ENCODE data around the gene RALGAPA2.

RALGAPA2 gene

GRCh38 chr20:20649945-20650344 lies 62.5 kb downstream of the RALGAPA2 start:
- Histone ChIP-seq H3K4me3 (ENCODE audit: low read length) (no peak overlapping the region), H3K27me3 (ENCODE audit: insufficient read depth, low read length) (no peaks in the 10 kb centered on the region), H3K36me3 (ENCODE audit: insufficient read depth, low read depth, low read length) (no peaks in the 10 kb centered on the region), H3K9me3 (ENCODE audit: insufficient read depth, low read depth, low read length) (0 out of 2 replicates have a peak, but pooled peaks cover 3% of the 10 kb centered on the region), H3K4me1 (ENCODE audit: insufficient read depth, low read length) (peaks cover 6% of the 10 kb centered on the region; the same call in 1 of the 2 replicates), H3K9ac (ENCODE audit: low read depth, low read length) (no peak overlapping the region), H3K27ac (ENCODE audit: low read length) (no peak overlapping the region)

DNA sequence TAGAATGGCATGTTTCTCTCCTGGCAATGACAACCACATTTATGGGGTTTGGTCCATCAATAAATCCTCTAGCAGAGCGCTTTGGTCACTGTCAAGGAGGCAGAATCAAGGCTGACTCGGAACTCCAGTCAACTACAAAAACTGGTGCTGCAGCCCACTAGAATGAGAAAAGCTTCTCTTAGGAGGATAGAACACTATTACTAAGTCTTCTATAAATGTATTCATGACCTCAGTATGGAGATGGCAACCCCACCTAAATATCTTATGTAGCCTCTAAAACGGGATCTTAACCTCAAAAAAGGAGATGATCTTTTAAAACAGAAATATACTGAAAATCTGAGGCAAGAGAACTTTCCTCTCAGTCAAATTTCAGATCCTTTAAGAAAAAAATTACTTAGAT lies 68.5 kb downstream of the RALGAPA2 start:
- H3K9ac ChIP-seq (ENCODE audit: low read depth, low read length): no peak overlapping the region
- H3K4me1 ChIP-seq (ENCODE audit: insufficient read depth, low read length): peaks cover 5% of the 10 kb centered on the region; the same call in 1 of the 2 replicates
- 0 out of 2 replicates have a peak, but pooled peaks cover 3% of the 10 kb centered on the region for H3K9me3 ChIP-seq (ENCODE audit: insufficient read depth, low read depth, low read length)
- H3K4me3 ChIP-seq (ENCODE audit: low read length): no peak overlapping the region
- H3K36me3 ChIP-seq (ENCODE audit: insufficient read depth, low read depth, low read length): peaks cover 14% of the 10 kb centered on the region
- H3K27ac ChIP-seq (ENCODE audit: low read length): no peak overlapping the region
- H3K27me3 ChIP-seq (ENCODE audit: insufficient read depth, low read length): no peaks in the 10 kb centered on the region

DNA sequence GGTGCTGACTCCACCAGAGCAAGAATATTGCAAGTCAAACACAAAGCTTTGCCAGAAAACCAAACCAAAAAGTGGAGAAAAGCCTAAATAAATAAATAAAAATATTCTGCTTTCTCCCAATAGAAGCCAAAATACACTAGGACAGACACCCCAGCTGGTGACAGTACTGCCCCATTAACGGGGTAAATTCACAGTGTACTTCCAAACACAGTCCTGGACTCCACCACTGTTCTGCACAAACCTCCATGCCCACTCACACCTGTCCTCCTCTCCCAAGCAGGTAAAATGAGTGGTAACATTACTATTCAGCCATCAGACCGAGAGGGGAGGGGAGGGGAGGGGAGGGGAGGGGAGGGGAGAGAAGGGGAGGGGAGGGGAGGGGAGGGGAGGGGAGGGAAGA lies 70.7 kb downstream of the RALGAPA2 start:
- no peak overlapping the region for H3K9ac ChIP-seq (ENCODE audit: low read depth, low read length)
- H3K4me1 ChIP-seq (ENCODE audit: insufficient read depth, low read length): no peaks in the 10 kb centered on the region
- no peaks in the 10 kb centered on the region for H3K27me3 ChIP-seq (ENCODE audit: insufficient read depth, low read length)
- H3K4me3 ChIP-seq (ENCODE audit: low read length): no peak overlapping the region
- H3K36me3 ChIP-seq (ENCODE audit: insufficient read depth, low read depth, low read length): peaks cover 17% of the 10 kb centered on the region
- H3K27ac ChIP-seq (ENCODE audit: low read length): no peak overlapping the region
- H3K9me3 ChIP-seq (ENCODE audit: insufficient read depth, low read depth, low read length): no peaks in the 10 kb centered on the region

- no peak overlapping the region for H3K4me3 ChIP-seq (ENCODE audit: low read length)
- no peaks in the 10 kb centered on the region for H3K4me1 ChIP-seq (ENCODE audit: insufficient read depth, low read length)
- no peak overlapping the region for H3K9ac ChIP-seq (ENCODE audit: low read depth, low read length)
- H3K36me3 ChIP-seq (ENCODE audit: insufficient read depth, low read depth, low read length): peaks cover 35% of the 10 kb centered on the region
- H3K9me3 ChIP-seq (ENCODE audit: insufficient read depth, low read depth, low read length): no peaks in the 10 kb centered on the region
- H3K27me3 ChIP-seq (ENCODE audit: insufficient read depth, low read length): no peaks in the 10 kb centered on the region
- no peak overlapping the region for H3K27ac ChIP-seq (ENCODE audit: low read length)
Observed at GRCh38 chr20:20638878-20639277, 73.6 kb downstream of the RALGAPA2 start.

GRCh38 chr20:20637998-20638725 lies 74.3 kb downstream of the RALGAPA2 start:
- Histone ChIP-seq H3K36me3 (ENCODE audit: insufficient read depth, low read depth, low read length) (peaks cover 35% of the 10 kb centered on the region), H3K9ac (ENCODE audit: low read depth, low read length) (no peak overlapping the region), H3K27ac (ENCODE audit: low read length) (no peak overlapping the region), H3K4me1 (ENCODE audit: insufficient read depth, low read length) (no peaks in the 10 kb centered on the region), H3K9me3 (ENCODE audit: insufficient read depth, low read depth, low read length) (no peaks in the 10 kb centered on the region), H3K4me3 (ENCODE audit: low read length) (no peak overlapping the region), H3K27me3 (ENCODE audit: insufficient read depth, low read length) (no peaks in the 10 kb centered on the region)

DNA sequence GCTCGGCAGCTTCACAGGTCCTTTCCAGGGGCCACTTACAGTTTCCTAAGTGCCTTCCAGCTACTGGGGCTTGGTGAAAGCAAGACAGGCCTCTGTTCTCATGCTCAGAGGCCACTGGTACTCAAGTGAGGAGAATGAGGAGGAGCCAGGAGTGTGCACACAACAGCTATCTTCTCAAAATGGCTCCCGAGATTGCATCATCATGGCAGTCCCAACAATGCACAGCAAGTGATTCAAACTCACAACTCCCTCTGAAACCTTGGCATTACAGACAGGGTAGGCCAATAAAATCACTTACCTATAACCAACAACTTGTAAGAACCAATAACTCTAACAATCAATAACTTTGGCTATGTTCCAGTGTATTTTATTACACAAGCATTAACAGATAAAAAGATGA lies 77.4 kb downstream of the RALGAPA2 start:
- no peaks in the 10 kb centered on the region for H3K9me3 ChIP-seq (ENCODE audit: insufficient read depth, low read depth, low read length)
- H3K36me3 ChIP-seq (ENCODE audit: insufficient read depth, low read depth, low read length): peaks cover 30% of the 10 kb centered on the region

GRCh38 chr20:20632644-20633043 lies 79.8 kb downstream of the RALGAPA2 start:
- no peak overlapping the region for H3K27ac ChIP-seq (ENCODE audit: low read length)
- no peak overlapping the region for H3K4me3 ChIP-seq (ENCODE audit: low read length)
- H3K36me3 ChIP-seq (ENCODE audit: insufficient read depth, low read depth, low read length): peaks cover 37% of the 10 kb centered on the region
- H3K27me3 ChIP-seq (ENCODE audit: insufficient read depth, low read length): no peaks in the 10 kb centered on the region
- H3K9me3 ChIP-seq (ENCODE audit: insufficient read depth, low read depth, low read length): no peaks in the 10 kb centered on the region
- H3K9ac ChIP-seq (ENCODE audit: low read depth, low read length): no peak overlapping the region
- H3K4me1 ChIP-seq (ENCODE audit: insufficient read depth, low read length): no peaks in the 10 kb centered on the region

More for the DNA sequence above, 77.4 kb downstream of the RALGAPA2 start:
- Histone ChIP-seq H3K27ac (ENCODE audit: low read length) (no peak overlapping the region), H3K9ac (ENCODE audit: low read depth, low read length) (no peak overlapping the region), H3K4me1 (ENCODE audit: insufficient read depth, low read length) (no peaks in the 10 kb centered on the region), H3K27me3 (ENCODE audit: insufficient read depth, low read length) (no peaks in the 10 kb centered on the region), H3K4me3 (ENCODE audit: low read length) (no peak overlapping the region)

DNA sequence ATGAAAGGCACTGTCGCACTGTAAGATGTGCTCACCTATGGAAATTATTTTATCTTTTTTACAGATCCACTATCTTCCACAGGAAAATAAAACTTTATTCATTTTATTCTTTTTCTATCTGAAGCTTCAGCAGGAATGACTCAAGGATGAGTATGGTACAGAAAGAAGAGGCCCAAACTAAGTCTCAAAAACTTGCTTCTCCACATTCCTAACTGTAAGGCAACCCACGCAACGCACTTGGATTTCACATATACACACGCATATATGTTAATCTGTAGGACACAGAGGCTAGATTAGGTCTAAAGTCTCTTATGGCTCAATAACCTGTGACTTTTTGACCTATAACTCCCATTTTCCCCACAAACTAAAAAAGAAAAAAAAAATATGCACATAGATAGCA lies 81.9 kb downstream of the RALGAPA2 start:
- no peak overlapping the region for H3K27ac ChIP-seq (ENCODE audit: low read length)
- H3K9me3 ChIP-seq (ENCODE audit: insufficient read depth, low read depth, low read length): no peaks in the 10 kb centered on the region
- no peaks in the 10 kb centered on the region for H3K27me3 ChIP-seq (ENCODE audit: insufficient read depth, low read length)
- H3K4me1 ChIP-seq (ENCODE audit: insufficient read depth, low read length): no peaks in the 10 kb centered on the region
- no peak overlapping the region for H3K9ac ChIP-seq (ENCODE audit: low read depth, low read length)
- peaks cover 42% of the 10 kb centered on the region for H3K36me3 ChIP-seq (ENCODE audit: insufficient read depth, low read depth, low read length)
- no peak overlapping the region for H3K4me3 ChIP-seq (ENCODE audit: low read length)

DNA sequence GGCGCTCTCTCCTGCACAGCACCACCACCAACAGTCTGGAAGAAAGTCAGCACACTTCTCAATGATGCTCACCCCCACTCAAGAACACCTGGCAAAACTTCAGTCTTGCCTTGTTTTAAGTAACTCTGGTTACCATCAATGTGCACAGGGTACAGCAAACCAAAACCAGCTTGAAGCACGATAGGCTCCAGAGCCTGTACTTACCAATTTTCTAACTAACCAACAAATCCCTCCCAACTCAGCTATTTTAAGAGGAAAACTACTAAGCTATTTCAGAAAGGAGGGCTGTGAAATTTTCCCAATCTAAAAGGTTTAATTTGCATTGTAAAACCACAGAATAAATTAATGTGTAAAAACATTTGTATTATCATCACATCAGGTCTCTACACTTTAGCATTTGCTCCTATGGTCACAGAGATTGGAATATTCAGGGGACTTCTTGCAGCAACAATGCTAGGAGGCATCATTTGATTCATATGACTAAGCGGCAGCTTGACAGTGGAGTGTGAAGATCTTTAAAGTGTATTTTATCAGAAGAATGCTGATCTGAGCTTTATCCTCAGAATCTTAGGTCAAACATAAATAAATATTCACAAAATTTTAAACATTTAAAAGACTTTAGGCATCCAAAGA lies 82.8 kb downstream of the RALGAPA2 start:
- no peak overlapping the region for H3K27ac ChIP-seq (ENCODE audit: low read length)

GRCh38 chr20:20628314-20628713 lies 84.1 kb downstream of the RALGAPA2 start:
- H3K4me3 ChIP-seq (ENCODE audit: low read length): no peak overlapping the region
- no peaks in the 10 kb centered on the region for H3K27me3 ChIP-seq (ENCODE audit: insufficient read depth, low read length)
- H3K27ac ChIP-seq (ENCODE audit: low read length): no peak overlapping the region
- H3K9ac ChIP-seq (ENCODE audit: low read depth, low read length): no peak overlapping the region
- H3K36me3 ChIP-seq (ENCODE audit: insufficient read depth, low read depth, low read length): peaks cover 29% of the 10 kb centered on the region
- no peaks in the 10 kb centered on the region for H3K4me1 ChIP-seq (ENCODE audit: insufficient read depth, low read length)
- H3K9me3 ChIP-seq (ENCODE audit: insufficient read depth, low read depth, low read length): no peaks in the 10 kb centered on the region

More for the DNA sequence above, 82.8 kb downstream of the RALGAPA2 start:
- Histone ChIP-seq H3K27me3 (ENCODE audit: insufficient read depth, low read length) (no peaks in the 10 kb centered on the region), H3K4me1 (ENCODE audit: insufficient read depth, low read length) (no peaks in the 10 kb centered on the region), H3K4me3 (ENCODE audit: low read length) (no peak overlapping the region), H3K36me3 (ENCODE audit: insufficient read depth, low read depth, low read length) (peaks cover 33% of the 10 kb centered on the region), H3K9me3 (ENCODE audit: insufficient read depth, low read depth, low read length) (no peaks in the 10 kb centered on the region), H3K9ac (ENCODE audit: low read depth, low read length) (no peak overlapping the region)

- H3K27me3 ChIP-seq (ENCODE audit: insufficient read depth, low read length): no peaks in the 10 kb centered on the region
- H3K27ac ChIP-seq (ENCODE audit: low read length): no peak overlapping the region
- no peak overlapping the region for H3K9ac ChIP-seq (ENCODE audit: low read depth, low read length)
- peaks cover 29% of the 10 kb centered on the region for H3K36me3 ChIP-seq (ENCODE audit: insufficient read depth, low read depth, low read length)
- H3K4me3 ChIP-seq (ENCODE audit: low read length): no peak overlapping the region
- H3K9me3 ChIP-seq (ENCODE audit: insufficient read depth, low read depth, low read length): no peaks in the 10 kb centered on the region
- H3K4me1 ChIP-seq (ENCODE audit: insufficient read depth, low read length): no peaks in the 10 kb centered on the region
Observed at GRCh38 chr20:20627471-20627870, 85.0 kb downstream of the RALGAPA2 start.

DNA sequence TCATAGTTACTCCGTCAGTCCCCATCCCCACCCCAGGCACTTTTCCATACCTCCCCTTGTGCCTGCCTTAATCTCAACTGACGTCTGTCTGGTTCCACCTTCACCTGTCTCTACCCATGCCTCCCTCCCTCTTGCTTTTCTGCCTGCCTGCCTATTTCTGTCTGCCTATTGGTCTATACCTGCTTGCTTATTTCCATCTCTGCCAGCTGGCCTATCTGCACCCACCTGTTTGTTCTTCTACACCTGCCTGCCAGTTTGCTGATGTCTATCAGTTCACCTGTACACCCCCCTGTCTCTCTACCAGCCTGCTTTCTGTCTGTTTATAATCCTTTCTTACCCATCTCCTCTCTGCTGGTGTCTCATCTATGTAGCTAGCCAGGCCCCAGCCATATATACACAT lies 87.5 kb downstream of the RALGAPA2 start:
- Histone ChIP-seq H3K27ac (ENCODE audit: low read length) (no peak overlapping the region), H3K9ac (ENCODE audit: low read depth, low read length) (no peak overlapping the region), H3K4me3 (ENCODE audit: low read length) (no peak overlapping the region), H3K27me3 (ENCODE audit: insufficient read depth, low read length) (no peaks in the 10 kb centered on the region), H3K9me3 (ENCODE audit: insufficient read depth, low read depth, low read length) (no peaks in the 10 kb centered on the region), H3K36me3 (ENCODE audit: insufficient read depth, low read depth, low read length) (peaks cover 31% of the 10 kb centered on the region), H3K4me1 (ENCODE audit: insufficient read depth, low read length) (no peaks in the 10 kb centered on the region)
